Activated T-cell treated with anti-CD3 and anti-CD28 coated beads, Interleukin-2, amount 50 U/mL, for 72 hours (primary cell): ENCODE data around the gene ADAMTS9. TPM values are rescaled to one million over a fixed set of nuclear protein-coding genes. Genes with fewer than 3 reads are reported as not detected.

Experiments
- ATAC-seq, 2 donors: fragments of 150-1000 bp; cut with Tn5 transposase; replicated peaks in 1 of 2; 2 replicates each; pipeline ENCODE4 v1.10.0; 2021; ENCODE audit warnings: moderate library complexity in 2 of 2, mild to moderate bottlenecking in 1 of 2
- DNase-seq, 2 donors: peaks; one replicate each; pipeline ENCODE4 v3.0.0; 2021 to 2022; ENCODE audit warnings: mixed read lengths in 1 of 2
- H3K27ac Mint-ChIP-seq: one replicate; pipeline ENCODE4 v1.8.0; 2022; ENCODE audit warnings: mild to moderate bottlenecking, moderate library complexity, mixed read lengths
- H3K27me3 Mint-ChIP-seq: one replicate; pipeline ENCODE4 v1.8.0; 2022; ENCODE audit warnings: low read depth, mixed read lengths
- H3K36me3 Mint-ChIP-seq, 2 donors: one replicate each; pipeline ENCODE4 v1.8.0; 2022; ENCODE audit warnings: mixed read lengths in 2 of 2, mild to moderate bottlenecking in 1 of 2; ENCODE audit not compliant: insufficient read depth in 2 of 2
- H3K4me1 Mint-ChIP-seq: one replicate; pipeline ENCODE4 v1.8.0; 2022; ENCODE audit warnings: low read depth, mixed read lengths
- H3K4me3 Mint-ChIP-seq, 2 donors: one replicate each; pipeline ENCODE4 v1.8.0; 2022; ENCODE audit warnings: mild to moderate bottlenecking in 2 of 2, mixed read lengths in 2 of 2, moderate library complexity in 2 of 2
- H3K9me3 Mint-ChIP-seq, 2 donors: one replicate each; pipeline ENCODE4 v1.8.0; 2022; ENCODE audit warnings: mixed read lengths in 2 of 2
- total RNA-seq, 2 donors: library from RNA; stranded (reverse); gene quantifications; one replicate each; pipeline ENCODE4 v1.2.3, GENCODE V29; 2022

The ADAMTS9 gene
- total RNA-seq, 2 donors from 2014 or later = not detected

DNA sequence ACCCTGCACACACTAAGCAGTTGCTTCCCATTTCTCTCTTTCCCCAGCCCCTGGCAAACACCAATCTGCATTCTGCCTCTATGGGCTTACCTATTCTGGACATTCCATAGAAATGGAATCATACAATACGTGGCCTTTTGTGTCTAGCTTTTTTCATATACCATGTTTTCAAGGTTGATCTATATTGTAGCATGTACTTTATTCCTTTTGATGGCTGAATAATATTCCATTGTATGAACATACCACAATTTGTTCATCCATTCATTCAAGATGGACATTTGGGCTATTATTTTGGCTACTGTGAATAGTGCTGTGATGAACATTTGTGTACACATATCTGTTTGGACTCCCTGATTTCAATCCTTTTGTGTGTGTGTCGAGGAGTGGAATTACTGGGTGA lies 18.1 kb upstream of the ADAMTS9 start:
- H3K27me3 Mint-ChIP-seq = no peaks in the 10 kb centered on the region
- H3K36me3 Mint-ChIP-seq = peaks cover 0 to 1% of the 10 kb centered on the region in 2 donors
- no peak overlapping the region for H3K27ac Mint-ChIP-seq

DNA sequence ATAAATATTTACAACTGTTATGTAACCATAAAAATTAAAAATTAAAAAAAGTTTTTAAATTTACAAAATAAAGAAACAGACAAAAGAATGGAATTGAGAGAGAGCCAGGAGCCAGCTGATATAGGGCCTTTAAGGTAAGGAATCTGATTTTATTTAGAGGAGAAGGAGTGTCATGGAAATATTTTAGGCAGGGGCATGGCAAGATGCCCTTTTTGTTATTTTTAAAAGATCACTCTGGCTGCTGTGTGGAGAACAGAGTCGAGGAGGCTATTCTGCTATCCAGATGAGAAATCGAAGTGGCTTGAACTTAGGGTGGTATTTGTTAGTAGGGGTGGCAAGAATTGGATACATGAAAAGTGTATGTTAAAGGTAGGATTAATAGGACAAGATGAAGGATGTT lies 9.1 kb upstream of the ADAMTS9 start:
- H3K36me3 Mint-ChIP-seq = no peaks in the 10 kb centered on the region
- H3K9me3 Mint-ChIP-seq = peaks cover 0 to 2% of the 10 kb centered on the region in 2 donors
- no peaks in the 10 kb centered on the region for H3K4me1 Mint-ChIP-seq
- DNase-seq (no peak), ATAC-seq (no peak)
- no peak overlapping the region for H3K4me3 Mint-ChIP-seq
- no peak overlapping the region for H3K27ac Mint-ChIP-seq
- peaks cover 5% of the 10 kb centered on the region for H3K27me3 Mint-ChIP-seq

More for the DNA sequence above, 18.1 kb upstream of the ADAMTS9 start:
- no peak for DNase-seq
- ATAC-seq = no peak
- Mint-ChIP-seq H3K4me1 (no peaks in the 10 kb centered on the region), H3K9me3 (peaks cover 2 to 7% of the 10 kb centered on the region in 2 donors), H3K4me3 (no peak overlapping the region)

DNA sequence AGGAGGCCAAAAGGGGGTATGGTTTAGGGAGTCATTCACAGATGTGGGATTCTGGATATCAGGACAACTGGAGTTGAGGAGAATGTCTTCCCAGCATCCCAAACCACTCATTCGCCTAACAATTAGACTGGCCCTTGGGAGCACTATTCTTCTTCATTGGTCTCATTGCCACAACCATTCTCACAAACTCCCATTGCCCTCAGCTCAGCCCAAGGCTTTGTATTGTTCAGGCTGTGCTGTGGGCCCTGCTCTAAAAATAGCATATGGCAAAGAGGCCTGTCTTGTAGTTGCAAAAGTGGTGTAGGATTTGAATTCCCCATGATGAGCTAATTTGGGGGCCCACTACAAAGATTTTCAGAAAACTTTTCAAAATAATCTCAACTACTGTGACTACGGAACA lies 6.3 kb upstream of the ADAMTS9 start:
- Mint-ChIP-seq H3K27me3 (peaks cover 5% of the 10 kb centered on the region), H3K27ac (no peak overlapping the region), H3K36me3 (no peaks in the 10 kb centered on the region), H3K4me3 (no peak overlapping the region), H3K4me1 (no peaks in the 10 kb centered on the region), H3K9me3 (peaks cover 0 to 2% of the 10 kb centered on the region in 2 donors)
- DNase-seq (no peak), ATAC-seq (no peak)

DNA sequence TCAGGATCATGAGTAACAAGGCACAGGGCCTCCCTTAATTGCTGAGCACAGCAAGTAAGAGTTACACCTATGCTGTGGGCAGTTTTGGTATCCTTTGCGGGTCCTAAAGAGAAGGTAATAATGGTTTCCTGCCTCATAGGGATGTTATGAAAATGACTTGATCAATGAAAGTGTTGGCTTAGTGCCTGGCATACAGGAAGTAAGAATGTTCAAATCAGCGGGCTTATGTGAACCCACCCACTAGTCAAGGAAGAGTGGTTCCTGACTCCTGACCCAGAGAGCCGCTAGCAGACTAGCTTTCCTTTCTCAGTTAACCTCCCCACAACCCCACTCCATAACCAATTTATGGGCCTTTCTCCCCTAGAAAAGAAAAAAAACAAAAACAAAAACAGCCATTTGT lies 5.2 kb upstream of the ADAMTS9 start:
- Mint-ChIP-seq H3K4me1 (peaks cover 6% of the 10 kb centered on the region), H3K9me3 (peaks cover 0 to 2% of the 10 kb centered on the region in 2 donors), H3K27me3 (peaks cover 14% of the 10 kb centered on the region), H3K27ac (no peak overlapping the region), H3K4me3 (no peak overlapping the region), H3K36me3 (peaks cover 0 to 3% of the 10 kb centered on the region in 2 donors)
- ATAC-seq (no peak), DNase-seq (no peak)

DNA sequence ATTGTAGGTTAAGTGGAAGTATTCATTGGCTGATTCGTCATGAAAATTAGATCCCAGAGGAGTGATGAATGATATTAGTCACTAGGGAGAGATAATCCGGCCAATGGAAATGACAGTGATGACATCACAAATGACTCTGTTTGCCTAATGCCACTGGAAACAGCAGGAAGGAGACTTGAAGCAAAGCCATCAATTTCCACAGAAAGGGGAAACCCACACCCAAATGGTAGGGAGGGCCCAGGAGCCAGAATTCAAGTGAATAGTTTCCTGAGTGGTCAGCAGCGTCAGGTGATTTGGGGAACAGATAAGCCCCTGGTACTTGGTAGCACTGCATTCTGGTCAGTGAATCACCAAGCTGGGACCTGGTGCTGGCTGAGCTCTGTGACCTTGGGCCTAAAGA lies 3.3 kb upstream of the ADAMTS9 start:
- H3K4me3 Mint-ChIP-seq = no peak overlapping the region
- H3K4me1 Mint-ChIP-seq = peaks cover 6% of the 10 kb centered on the region
- H3K27ac Mint-ChIP-seq = no peak overlapping the region
- H3K27me3 Mint-ChIP-seq = peaks cover 26% of the 10 kb centered on the region
- no peak for DNase-seq
- peaks cover 0 to 3% of the 10 kb centered on the region in 2 donors for H3K36me3 Mint-ChIP-seq
- peaks cover 0 to 1% of the 10 kb centered on the region in 2 donors for H3K9me3 Mint-ChIP-seq
- no peak for ATAC-seq

DNA sequence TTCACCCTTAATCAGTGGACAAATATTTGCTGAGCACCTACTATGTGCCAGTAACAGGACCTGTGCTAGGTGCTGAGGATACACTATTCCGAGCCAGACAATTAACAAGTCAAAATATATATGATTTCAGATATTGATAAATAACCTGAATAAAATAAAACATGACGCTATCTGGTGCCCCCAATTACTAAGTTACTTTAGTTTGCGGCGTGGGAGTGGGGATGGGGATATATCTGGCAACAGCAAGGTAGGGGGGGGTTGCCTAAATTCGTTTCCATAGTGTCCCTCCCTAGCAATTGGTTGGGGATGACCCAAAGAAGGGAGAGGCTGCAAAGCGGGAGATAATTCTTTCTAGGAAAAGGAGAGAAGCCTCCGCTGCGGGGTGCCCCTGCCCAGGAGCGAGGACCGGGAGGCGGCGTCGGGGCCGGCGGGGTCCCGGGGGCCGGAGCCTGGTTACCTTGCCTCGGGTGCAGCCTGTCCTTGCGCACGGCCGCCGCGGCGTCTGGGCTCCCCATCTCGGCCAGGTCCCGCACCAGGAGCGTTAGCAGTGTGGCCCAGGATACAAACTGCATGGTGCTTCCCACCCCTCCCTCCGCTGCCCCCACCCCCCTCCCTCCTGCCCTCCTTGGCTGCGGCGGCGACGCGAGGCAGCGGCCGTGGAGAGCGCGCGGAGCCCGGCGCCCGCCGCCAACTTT lies 567 bp downstream of the ADAMTS9 start:
- DNase-seq = no peak
- no peak for ATAC-seq
- H3K27ac Mint-ChIP-seq = no peak overlapping the region
- H3K9me3 Mint-ChIP-seq = no peaks in the 10 kb centered on the region
- H3K4me3 Mint-ChIP-seq = no peak overlapping the region
- H3K27me3 Mint-ChIP-seq = peaks cover 25% of the 10 kb centered on the region
- H3K4me1 Mint-ChIP-seq = peaks cover 6% of the 10 kb centered on the region
- peaks cover 0 to 3% of the 10 kb centered on the region in 2 donors for H3K36me3 Mint-ChIP-seq

DNA sequence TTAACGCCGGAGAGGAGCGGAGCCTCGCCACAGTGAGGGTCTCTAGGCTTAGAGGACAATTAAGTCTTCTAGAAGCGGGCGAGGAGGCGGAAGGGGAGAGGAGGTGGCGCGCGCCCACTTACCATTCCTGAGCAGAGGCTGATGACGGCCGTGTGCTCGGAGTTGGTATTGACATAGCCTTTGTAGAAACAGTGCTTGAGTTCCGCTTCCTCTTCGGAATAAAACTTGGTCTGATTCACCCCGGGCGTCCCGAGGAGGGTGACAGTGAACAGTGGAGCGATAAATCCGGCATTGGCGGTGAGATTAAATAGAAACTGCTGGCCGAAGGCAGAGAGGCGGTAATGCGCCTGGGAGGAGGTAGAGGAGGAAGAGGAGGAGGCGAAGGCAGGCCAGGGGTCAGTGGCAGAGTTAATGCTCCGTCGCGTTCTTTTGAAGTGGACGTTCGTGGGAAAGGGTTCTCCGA lies 1.3 kb downstream of the ADAMTS9 start:
- ATAC-seq (no peak), DNase-seq (no peak)
- Mint-ChIP-seq H3K4me1 (peaks cover 6% of the 10 kb centered on the region), H3K9me3 (no peaks in the 10 kb centered on the region), H3K36me3 (peaks cover 0 to 3% of the 10 kb centered on the region in 2 donors), H3K27me3 (peaks cover 23% of the 10 kb centered on the region), H3K4me3 (peak overlapping the region; percentile 39 to 60), H3K27ac (no peak overlapping the region)

DNA sequence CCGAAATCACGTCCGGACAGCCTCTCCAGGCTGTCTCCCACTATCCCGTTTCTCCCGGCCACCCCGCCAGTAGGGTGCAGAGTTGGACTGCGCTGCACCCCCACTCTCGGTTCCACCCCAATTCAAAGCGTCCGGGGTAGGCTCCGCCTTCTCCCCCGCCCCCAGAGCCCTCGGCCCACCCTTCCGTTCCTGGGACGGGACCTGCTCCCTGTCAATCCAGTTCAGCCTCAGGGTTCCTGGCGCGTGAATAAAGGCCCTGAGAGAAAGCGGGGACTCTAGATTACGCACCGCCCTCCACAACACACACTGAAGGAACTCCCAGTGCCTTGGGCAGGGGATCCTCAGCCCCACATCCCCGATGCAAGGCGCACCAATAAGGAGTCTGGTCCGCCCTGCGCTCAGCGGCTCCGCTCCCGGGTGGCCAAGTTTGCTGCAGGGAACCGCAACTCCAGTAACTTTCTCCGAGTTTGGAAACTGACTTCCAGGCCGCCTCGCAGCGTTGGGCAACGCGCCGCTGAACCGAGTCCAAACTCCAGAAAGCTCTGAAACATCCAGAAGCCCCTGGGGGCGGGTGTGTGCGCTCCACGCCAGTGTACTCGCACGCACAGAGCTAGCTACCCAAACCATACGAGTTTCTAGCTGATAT lies 1.9 kb downstream of the ADAMTS9 start:
- Mint-ChIP-seq H3K4me3 (peak overlapping the region; percentile 20 to 60), H3K4me1 (peaks cover 6% of the 10 kb centered on the region), H3K36me3 (peaks cover 0 to 3% of the 10 kb centered on the region in 2 donors), H3K27ac (no peak overlapping the region), H3K9me3 (no peaks in the 10 kb centered on the region), H3K27me3 (peaks cover 23% of the 10 kb centered on the region)
- DNase-seq (no peak), ATAC-seq (no peak)

DNA sequence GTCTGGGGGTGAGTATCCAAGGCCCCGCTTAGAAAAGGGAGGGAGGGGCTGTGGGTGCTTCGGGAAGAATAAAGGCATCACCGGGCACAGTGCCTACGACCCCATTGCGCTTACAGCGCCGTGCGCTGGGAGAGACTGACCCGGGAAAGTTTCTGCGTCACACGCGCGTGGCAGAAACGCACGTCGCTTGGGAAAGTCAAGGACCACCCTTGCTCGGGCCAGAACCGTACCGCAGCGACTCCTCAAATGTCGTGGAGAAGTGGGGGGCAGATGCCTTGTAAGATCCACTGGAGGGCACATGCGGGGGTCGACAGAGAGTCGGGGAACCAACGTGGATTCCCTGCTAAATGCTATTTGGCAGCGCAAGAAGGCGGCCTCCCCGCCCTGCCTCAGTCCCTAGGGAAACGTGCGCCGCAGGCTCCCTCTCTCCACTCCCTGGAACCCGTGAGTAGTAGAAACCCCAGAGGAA lies 2.4 kb downstream of the ADAMTS9 start:
- Mint-ChIP-seq H3K27ac (no peak overlapping the region), H3K9me3 (no peaks in the 10 kb centered on the region), H3K36me3 (peaks cover 0 to 3% of the 10 kb centered on the region in 2 donors), H3K4me1 (peaks cover 6% of the 10 kb centered on the region), H3K4me3 (no peak overlapping the region), H3K27me3 (peaks cover 23% of the 10 kb centered on the region)
- DNase-seq (no peak), ATAC-seq (no peak)

DNA sequence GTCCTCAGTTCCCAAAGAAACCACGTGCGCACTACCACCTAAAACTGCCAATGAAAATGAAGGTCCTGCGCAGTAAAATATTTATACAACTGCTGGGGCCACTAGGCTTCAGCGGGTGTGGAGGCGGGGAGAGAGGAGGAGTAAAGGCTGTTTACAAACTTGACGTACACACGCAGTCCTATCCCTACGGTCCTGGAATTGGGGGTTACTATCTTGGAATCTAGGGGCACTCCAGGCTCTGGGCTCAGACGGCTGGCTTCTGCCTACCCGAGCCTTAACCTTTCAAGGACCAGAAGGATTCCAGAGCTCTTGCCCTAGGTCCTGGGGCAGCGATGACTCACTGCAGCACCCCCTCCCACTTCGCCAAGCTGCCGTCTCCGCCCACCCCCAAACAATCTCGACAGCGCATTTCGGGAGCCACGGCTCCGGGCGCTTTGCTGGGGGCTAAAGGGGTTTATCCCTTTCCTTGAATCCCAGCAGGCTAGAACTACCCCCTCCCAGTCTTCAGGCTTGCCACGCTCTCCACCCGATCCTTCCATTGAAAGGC lies 3.0 kb downstream of the ADAMTS9 start:
- H3K27me3 Mint-ChIP-seq = peaks cover 23% of the 10 kb centered on the region
- H3K4me1 Mint-ChIP-seq = peaks cover 6% of the 10 kb centered on the region
- H3K27ac Mint-ChIP-seq = no peak overlapping the region
- DNase-seq (no peak), ATAC-seq (no peak)
- no peak overlapping the region for H3K4me3 Mint-ChIP-seq
- H3K36me3 Mint-ChIP-seq = peaks cover 0 to 3% of the 10 kb centered on the region in 2 donors
- H3K9me3 Mint-ChIP-seq = no peaks in the 10 kb centered on the region

DNA sequence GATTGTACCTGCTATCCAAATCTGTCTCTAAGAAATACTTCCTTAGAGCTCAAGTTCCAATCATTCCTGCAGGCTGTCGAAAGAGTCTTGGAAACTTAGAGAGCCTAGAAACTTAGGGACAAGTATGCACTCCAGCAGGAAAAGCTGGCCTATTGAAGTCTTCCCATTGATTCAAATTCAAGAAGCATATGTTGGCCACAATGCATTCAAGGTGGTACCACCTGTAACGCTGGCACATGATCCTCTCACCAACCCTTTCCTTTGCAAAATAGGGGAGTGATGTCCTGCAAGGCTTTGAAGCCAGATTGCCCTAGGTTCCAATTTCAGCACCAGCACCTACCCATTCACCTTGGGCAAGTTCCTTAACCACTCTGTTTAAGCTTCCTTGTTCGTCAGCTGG lies 6.0 kb downstream of the ADAMTS9 start:
- H3K9me3 Mint-ChIP-seq = no peaks in the 10 kb centered on the region
- ATAC-seq = no peak

DNA sequence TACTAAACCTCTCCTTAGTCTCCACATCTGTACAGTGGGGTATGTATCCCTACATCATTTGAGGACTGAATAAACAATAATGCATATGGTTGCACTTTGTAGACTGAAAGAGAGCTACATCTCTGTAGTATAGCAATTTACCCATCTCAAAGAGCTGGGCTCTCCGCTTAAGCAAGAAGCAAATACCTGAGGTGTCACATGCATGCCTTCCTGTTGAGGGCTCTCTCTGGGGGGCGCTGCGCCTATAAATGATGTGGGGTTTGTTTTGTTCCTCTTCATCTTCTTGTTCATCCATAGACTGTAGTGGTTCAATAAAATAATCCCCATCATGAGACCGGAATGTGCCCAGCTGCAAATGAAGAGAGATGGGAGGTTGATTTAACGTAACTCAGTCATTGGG lies 6.8 kb downstream of the ADAMTS9 start:
- Mint-ChIP-seq H3K36me3 (no peaks in the 10 kb centered on the region), H3K9me3 (peaks cover 0 to 2% of the 10 kb centered on the region in 2 donors), H3K27me3 (peaks cover 1% of the 10 kb centered on the region), H3K27ac (no peak overlapping the region), H3K4me3 (no peak overlapping the region), H3K4me1 (no peaks in the 10 kb centered on the region)
- no peak for DNase-seq
- ATAC-seq = no peak

More for the DNA sequence above, 6.0 kb downstream of the ADAMTS9 start:
- no peaks in the 10 kb centered on the region for H3K4me1 Mint-ChIP-seq
- H3K27ac Mint-ChIP-seq = no peak overlapping the region
- no peaks in the 10 kb centered on the region for H3K36me3 Mint-ChIP-seq
- H3K4me3 Mint-ChIP-seq = no peak overlapping the region
- H3K27me3 Mint-ChIP-seq = peaks cover 9% of the 10 kb centered on the region
- no peak for DNase-seq

DNA sequence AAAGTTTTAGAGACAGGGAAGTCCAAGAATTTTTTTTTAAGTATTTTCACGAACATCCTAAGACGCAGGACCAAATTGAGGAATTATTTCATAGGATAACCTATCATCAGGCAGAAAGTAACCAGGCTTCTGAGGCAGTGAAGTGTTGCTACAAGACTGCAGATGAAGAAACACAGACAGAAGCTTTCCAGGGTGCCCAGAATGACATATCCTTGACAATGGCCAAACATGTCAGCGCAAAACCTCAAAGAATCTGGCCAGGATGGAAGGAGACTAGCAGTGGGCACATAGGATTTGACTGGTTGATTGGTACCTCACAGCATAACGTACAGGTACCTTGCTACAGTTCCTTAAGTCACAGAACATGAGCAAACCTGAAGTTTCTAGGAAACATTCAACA lies 7.5 kb downstream of the ADAMTS9 start:
- H3K4me1 Mint-ChIP-seq = no peaks in the 10 kb centered on the region
- ATAC-seq (no peak), DNase-seq (no peak)
- H3K27me3 Mint-ChIP-seq = no peaks in the 10 kb centered on the region
- peaks cover 0 to 2% of the 10 kb centered on the region in 2 donors for H3K9me3 Mint-ChIP-seq
- H3K36me3 Mint-ChIP-seq = no peaks in the 10 kb centered on the region
- H3K4me3 Mint-ChIP-seq = no peak overlapping the region
- H3K27ac Mint-ChIP-seq = no peak overlapping the region
